Inflammatory macrophage (primary cell): Measurements from ENCODE around the gene MAPT.
"Not testable (repeated sequence)": the region's sequence is repeated elsewhere in the genome, so short reads cannot be mapped to it uniquely, and the experiment has no call there.

ENCODE experiments used
- DNase-seq, 2 donors: peaks; one replicate each; pipeline ENCODE4 v3.0.0-alpha.2; 2020 to 2022

The MAPT gene

DNA sequence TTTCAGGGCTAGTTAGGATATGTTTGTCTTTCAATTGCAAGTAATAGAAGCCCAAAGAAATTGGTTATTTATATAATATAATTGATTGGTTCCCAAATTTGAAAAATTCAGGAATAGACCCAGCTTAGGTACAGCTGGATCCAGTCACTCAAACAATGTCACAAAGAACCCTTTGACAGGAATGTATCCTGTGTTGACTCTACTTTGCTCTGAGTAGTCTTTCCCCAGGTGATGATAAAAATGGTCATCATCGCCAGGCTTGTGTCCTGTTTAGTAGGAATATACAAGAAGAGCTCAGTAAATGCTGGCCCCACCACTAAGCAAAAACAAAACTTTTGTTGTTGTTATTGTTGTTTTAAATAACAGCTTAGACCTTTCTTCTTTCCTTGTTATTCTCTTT lies 35.0 kb downstream of the MAPT start:
- no peak for DNase-seq

DNA sequence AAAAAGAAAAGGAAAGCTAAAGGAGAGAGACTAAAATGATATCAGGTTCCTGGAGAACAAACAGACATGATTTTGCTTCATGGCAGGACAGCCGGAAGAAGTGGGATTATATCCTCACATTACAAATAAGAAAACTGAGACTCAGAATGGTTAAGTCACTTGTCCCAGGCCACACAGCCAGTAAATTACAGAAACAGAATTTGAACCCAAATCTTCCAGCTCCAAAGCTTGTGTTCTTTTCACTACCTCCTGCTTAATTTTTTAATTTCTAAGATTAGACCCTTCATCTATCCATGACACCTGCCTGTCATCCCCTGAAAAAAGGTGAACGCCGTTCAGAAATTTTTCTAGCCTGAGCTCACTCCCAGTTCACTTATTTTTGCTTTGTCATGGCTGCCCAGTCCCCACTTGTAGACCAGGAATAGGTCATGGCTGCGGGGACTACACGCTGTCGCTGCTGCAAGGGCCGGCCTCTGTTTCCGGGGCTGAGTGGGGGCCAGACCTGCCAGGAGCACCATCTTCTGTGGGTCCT lies 36.1 kb downstream of the MAPT start:
- no peak for DNase-seq

DNA sequence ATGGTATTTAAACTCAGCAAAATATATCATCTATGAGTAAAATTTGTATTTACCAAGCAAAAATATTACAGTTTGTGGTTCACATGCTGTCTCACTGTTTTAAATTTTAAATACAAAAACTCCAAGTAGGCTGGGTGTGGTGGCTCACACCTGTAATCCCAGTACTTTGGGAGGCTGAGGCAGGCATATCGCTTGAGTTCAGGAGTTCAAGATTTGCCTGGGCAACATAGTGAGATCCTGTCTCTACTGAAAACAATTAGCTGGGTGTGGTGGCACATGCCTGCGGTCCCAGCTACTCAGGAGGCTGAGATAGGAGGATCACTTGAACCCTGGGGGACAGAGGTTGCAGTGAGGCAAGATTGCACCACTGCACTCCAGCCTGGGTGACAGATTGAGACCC lies 37.3 kb downstream of the MAPT start:
- DNase-seq, result no peak

DNA sequence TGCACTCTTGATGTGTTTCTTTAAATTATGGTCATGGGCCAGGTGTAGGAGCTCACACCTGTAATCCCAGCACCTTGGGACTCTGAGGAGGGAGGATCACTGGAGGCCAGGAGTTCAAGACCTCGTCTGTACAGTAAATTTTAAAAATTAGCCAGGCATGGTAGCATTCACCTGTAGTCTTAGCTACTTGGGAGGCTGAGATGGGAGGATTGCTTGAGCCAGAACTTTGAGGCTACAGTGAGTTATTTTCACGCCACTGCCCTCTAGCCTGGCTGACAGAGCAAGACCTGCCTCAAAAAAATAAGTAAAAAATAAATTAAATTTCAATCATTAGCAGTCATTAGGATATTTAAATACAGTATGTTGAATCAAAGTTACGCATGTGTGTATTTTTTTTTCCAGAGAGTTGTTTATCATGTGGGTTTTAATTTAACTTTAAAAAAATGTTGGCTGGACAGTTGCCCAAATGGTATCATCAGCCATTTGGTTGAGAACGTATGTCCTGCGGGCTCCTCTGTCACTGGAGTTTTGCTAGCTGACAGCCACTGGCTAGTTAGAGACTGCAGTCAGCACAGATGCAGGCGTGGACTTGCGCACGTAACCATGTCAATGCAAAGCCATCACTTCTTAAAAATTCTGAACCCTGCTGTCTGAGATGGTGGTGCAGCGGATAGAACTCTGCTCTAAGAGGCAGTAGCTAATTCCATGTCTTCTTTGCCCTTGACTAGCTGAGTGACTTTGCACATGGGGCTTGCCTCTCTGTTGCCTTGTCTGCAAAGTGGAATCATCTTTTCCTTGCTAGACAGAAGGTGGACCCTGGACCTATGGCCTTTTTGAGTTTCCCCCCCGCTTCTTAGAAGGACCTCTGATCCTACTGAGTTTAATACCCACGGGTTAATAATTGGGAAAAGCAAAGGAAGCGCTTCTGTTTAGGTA lies 40.0 kb downstream of the MAPT start:
- DNase-seq, result no peak

DNA sequence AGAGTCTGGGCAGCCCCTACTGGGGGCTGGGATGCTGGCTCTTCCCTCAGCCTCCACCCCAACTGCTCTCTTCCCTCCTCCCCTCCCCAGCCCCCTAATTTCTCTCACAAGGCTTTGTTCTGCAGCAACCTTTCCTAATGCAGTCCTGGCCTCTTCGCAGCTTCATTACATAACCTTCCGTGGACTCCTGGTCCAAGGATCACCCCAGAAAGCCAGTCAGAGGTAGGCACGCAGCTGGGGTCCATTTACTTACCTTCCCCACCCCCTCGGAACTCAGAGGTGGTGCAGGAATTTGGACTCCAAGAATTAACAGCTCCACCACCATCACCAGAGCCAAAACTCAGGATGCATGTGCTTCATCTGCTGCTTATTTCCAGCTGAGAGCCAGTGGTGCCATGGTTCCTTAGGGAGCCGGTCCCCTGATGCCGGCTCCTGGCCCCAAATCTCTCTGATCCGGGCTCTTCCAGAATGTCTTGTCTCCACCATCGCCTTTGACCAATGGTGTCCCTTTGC lies 40.9 kb downstream of the MAPT start:
- DNase-seq, result no peak

DNA sequence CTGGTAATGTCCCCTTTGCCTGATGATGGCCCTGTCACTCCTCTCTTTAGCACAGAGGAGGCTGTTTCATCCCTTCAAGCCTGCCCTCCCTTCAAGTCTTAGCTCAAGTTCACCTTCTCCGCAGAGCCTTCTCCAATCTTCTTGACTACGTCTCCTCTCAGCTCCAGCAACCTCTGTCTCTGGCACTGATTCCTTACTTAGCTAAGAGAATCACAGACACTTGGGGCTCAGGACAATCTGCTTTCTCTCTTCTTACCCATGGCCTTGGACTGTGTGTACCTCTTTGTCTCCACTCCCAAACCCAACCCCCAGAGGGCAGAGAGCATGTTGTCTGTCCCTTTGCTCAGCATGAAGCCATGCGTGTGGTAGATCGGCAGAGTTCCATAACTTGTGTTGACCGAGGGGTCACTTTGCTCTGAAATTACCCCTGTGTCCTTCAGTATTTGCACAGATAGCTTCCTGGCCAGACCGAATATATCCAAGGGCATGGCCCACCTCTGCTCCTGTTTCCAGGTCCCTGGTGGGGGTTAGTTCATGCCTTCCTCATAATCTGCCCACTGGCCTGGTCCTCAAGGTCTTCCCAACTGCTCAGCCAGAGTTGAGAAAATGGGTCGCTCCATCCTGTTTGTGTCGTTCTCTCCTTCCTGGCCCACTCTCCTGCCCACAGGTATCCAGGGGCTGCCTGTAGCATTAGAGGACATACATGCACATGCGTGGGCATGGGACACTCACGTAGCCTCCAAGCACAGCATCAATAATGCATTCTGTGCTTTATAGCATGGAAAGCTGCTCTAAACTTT lies 41.6 kb downstream of the MAPT start:
- DNase-seq, result no peak

DNA sequence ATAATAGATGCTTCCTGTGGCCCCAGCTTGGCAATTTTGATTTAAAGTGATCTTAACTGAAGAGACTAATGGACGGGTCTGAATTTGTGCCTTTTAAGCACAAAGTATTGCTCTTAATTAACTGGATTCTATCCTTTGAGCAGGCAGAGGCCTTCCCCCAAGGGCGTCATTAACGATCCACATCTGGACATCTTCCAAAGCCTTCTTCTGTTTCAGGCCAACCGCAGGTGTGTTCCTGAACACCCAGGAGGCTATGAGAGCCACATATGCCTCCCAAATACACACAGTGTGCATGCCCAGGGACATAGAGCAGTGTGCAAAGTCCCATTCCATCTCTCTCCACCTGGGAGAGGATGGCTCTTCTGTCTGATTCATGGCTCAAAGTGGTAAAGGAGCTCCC lies 42.3 kb downstream of the MAPT start:
- DNase-seq, result no peak

DNA sequence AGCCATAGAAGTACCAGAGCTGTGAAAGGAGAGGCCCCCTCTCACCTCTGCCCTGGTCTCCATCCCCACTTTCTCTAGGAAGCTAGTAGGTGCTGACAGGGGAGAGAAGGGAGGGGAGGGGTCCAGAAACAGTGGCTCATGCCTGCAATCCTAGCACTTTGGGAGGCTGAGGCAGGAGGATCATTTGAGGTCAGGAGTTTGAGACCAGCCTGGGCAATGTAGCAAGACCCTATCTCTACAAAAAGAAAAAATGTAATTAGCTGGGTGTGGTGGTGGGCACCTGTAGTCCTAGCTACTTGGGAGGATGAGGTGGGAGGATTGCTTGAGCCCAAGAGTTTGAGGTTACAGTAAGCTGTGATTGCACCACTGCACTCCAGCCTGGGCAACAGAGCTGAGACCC lies 42.8 kb downstream of the MAPT start:
- not testable (repeated sequence) for DNase-seq

DNA sequence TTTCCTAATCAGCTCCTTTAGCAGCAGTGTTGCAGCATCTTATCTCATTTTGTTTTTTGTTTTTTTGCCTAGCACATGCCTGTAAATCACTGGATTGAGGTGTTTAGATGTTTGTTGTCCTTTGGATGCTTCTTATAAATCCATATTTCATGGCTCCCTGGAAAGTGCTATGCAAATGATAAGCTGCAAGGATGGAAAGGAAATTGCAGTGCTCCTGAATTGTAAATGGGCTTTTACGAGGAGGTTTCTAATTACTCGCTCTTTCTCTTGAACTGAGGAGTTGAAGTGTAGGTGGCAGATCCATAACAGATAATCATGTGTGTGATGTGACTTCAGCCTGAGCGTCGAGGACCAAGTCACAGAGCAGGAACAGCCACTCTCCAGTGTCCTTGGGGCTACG lies 45.0 kb downstream of the MAPT start:
- no peak for DNase-seq

DNA sequence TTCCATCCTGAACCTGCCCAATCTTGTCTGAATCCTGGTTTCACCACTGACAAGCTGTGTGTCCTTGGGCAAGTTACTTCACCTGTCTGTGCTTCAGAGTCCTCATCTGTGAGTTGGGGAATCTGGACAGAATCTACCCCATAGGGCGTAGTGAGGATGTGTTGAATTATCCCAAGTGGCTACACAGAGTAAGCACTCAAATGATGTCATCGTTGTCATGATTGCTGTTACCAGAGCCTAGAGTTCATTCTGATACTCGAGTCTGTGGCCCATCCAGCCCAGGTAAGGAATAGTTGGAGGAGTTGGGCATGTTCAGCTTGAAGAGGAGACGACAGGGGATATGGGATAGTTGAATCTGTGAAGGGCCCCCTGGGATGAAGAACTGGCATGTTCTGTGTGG lies 45.9 kb downstream of the MAPT start:
- no peak for DNase-seq

DNA sequence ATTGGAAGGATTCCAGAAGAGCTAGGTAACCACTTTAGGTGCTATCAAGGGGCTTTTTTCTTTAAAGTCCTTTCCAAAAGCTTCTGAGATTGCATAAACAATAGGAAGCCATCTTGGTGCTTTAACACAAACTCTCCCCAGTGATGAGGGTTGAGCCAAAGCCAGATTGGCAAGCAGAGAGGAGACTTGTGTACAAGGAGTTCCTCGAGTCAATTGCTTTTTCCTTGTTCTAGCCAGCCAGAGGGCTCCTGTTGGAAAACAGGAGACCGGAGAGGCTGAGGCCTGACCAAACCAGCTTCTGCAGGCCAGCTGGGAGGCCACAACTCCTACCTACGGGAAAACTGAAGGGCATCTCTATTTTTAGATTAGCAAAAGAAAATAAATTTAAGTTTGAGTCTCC lies 46.5 kb downstream of the MAPT start:
- no peak for DNase-seq

DNA sequence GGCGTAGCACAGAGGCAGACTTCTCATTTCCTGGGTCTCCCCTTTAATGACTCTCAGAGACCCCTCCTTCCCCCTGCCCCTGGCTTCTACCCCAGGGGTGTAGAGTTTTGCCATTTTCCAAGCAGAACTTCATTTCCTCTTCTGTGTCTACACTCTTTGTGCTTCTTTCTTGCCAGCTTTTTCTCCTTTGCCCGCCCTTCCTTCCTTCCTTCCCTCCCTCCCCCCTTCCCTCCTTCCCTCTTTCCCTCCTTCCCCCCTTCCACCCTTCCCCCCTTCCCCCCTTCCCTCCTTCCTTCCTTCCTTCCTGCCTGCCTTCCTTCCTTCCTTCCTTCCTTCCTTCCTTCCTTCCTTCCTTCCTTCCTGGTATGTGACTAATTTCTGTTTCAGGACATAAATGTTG lies 47.0 kb downstream of the MAPT start:
- DNase-seq, result no peak

DNA sequence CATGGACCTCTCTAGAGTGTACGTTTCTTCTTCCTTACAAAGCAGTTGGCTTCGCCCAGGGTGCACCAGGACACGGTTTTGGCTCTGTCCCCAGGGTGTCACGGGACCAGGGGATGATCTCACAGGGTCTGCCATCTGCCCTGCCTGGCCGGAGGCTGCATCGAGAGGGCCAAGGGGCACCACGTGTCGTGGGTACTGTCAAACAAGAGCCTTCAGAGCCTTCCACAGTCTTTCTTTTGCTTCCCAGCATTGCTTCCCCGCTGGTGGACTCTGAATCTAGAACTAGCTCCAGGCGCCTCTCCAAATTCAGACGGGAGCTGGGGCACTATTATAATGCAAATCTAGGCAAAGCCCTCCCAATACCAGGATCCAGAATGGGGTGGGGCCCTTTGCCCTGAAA lies 47.9 kb downstream of the MAPT start:
- no peak for DNase-seq

DNA sequence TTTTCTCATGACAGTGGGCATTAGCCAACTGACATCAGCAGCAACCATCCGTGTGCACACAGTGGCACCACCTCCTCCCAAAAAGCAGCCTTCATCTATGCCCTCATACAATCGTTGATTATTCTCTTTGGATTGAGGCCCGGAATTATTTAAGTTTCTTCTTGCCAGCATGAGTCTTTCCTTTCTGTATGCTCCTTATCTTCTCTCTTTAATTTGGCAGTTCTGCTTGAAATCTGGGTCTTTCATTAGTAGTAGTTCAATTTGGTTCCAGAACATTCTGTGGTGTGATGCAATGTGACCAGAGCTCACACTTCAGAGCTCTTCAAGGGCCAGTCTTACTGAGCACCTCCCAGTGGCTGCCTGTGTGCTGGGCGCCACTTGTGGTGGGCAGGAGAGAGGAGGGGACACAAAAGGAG lies 52.5 kb downstream of the MAPT start:
- DNase-seq, result no peak

DNA sequence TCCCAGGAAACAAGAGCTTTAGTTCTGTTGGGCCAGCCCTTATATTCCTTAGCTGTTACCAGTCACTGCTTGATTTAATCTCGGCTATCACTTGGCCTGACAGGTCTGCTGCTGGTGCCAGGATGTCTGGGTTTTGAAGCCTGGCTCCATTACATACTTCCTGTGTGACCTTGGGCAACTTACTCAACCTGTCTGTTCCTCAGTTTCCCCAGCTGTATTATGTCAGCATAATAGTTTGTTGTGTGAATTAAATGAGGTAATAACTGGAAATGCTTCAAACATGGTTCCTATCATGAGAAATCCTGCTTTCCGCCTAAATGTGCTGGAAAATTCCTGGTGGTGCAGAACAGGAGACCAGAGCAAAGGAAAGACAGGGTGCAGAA lies 54.1 kb downstream of the MAPT start:
- no peak for DNase-seq

DNA sequence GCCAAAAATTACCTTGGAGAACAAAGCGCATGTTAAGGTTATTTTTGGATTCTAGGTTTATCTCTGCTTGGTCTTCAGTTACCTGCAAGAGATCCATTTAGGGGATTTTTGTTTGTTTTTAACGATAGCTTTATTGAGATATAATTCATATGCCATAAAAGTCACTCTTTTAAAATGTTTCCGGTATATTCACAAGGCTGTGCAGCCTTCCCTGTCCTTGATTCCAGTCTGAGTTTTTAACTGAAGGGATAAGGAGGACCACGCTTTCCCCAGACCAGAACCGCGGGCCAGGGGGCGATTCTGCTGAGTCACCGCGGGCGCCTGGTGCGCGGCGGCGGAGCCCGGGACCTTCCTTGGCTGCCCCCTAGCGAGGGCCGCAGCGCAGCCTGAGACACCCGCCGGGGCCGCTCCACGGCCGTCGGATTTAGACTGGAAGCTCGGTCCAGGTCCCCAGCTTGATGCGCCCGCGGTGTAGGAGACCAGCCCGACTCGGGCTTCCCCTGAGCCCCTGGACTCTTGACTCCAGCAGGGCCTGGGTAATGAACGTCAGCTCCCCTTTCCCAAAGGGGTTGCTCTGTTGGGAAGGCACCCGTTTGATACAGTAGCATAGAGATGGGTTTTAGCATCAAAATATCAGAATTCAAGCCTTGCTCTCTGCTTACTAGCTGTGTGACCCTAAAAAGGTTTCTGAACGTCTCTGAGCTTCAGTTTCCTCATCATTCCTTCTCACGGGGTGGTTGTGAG lies 54.7 kb downstream of the MAPT start:
- peak; percentile 53 to 75 for DNase-seq

DNA sequence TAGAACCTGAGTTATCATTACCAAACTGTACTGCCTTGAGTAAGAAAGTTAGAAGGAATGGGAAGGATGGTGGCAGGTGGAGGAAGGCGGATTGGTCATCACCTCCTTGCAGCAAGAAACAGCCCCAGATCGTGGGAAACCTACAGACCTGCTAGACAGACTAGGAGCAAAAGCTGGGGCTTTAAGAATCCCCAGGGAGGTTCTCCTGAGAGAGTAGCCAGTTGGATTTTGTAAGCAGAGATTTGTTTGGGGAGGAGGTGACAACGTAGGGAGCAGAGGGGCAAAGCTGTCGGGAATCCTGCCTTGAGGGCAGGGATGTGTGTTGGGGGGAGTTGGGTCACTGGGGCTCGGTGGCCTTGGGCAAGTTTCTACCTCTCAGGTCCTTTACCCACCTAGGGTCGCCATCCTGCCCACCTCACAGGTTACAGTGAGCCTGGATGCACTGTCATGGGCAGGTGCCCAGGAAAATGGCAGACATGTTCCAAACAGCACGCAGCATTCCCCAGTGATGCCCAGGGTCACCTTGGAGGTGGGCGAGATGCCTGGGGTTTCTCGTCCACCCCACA lies 55.5 kb downstream of the MAPT start:
- no peak for DNase-seq

DNA sequence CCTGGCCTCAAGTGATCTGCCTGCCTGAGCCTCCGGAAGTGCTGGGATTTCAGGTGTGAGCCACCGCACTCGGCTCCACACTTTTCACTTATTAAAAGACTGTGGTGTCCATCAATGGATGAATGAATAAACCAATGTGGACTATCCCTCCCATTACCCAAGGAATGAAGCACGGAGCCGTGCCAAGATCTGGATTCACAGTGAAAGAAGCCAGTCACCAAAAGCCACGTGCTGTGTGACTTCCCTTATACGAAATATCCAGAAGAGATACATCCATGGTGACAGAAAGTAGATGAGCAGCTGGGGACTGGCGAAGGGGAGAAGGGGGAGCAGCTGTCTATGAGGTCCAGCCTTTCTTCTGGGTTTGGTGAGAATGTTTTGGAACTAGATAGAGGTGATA lies 56.5 kb downstream of the MAPT start:
- no peak for DNase-seq

DNA sequence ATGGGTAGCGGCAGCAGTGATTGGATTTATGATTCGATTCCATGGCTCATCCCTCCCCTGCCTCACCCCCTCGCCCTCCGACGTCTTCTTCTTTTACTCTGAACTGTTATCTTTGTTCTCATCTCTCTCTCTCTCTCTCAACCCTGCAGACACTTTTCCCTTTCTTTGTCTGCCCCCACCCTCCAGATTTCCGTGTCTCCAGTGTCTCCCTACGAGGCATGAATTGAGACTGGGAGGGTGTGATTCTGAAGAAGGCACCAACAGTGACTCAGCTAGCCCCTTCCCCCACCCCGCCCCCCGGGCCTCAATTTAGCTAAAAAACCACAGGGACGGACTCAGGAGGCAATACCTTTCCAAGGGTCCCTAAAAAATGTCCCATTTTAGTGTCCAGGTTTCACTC lies 57.0 kb downstream of the MAPT start:
- no peak for DNase-seq

DNA sequence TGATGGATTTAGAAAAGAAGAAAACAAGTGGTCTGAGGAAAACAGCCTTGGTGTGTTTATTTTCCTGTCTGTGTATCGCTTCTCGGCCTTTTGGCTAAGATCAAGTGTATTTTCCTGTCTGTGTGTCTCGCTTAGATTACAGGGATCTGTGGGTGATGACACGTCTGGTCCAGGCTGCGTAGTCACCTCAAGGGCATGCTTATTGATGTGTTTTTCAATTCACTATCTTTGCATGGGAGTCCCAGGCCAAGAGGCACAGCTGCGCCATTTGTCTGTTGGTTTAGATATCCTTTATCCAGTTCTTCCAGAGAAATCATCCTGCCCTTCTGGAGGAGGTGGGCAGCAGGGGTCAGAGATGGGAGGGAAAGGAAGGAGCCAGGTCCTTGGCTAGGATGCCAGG lies 57.6 kb downstream of the MAPT start:
- no peak for DNase-seq

DNA sequence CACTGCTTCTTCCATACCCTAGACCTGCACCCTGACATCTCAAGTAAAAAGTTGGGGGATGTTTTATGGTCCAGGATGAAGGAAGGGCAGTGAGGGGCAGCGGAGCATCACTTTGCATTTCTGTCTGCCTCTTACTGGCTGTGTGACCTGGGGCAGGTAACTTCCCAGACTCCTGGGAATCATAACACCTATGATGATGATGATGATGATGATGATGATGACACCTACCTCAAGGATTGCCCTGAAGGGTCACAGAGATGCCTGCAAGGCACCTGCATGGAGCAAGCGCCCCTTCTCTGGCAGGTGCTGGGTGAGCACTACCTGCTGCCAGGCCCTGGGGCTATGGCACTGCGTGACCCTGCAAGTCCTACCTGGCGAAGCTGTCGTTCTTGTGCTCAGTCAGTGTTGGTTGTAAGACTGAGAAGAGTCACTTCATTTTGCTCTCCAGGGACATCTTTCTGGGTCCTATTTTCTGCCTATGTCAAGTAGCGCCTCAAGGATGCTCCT lies 58.5 kb downstream of the MAPT start:
- DNase-seq, result no peak

DNA sequence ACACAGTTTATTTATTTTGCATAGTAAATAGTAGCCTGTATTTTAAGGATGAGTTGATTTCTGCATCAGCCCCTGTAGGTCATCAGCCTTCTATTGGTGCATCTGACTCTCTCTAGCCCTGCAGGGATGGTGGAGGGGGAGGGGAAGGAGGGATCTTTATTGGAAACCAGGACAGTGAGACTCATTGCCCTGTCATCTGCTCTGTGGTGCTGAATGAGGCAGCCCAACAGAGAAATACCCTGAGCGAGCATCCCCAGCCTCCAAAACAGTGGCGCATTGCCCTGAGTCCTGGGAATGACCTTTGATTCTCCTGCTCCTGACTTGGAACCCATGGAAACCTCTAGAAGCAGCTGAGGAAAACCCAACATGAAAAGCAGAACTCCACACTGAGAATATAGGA lies 59.2 kb downstream of the MAPT start:
- no peak for DNase-seq
